Stimulated activated CD8-positive, alpha-beta memory T cell treated with anti-CD3 and anti-CD28 coated beads, Interleukin-7, amount 100 ng/mL, for 4 hours (primary cell): ENCODE results near the gene TRIM72.
"Not testable (repeated sequence)": the region's sequence is repeated elsewhere in the genome, so short reads cannot be mapped to it uniquely, and the experiment has no call there.

Experiments used
- DNase-seq, 2 donors: peaks; one replicate each; pipeline ENCODE4 v3.0.0-alpha.2; 2020; ENCODE audit warnings: low read depth in 2 of 2

TRIM72 gene

DNA sequence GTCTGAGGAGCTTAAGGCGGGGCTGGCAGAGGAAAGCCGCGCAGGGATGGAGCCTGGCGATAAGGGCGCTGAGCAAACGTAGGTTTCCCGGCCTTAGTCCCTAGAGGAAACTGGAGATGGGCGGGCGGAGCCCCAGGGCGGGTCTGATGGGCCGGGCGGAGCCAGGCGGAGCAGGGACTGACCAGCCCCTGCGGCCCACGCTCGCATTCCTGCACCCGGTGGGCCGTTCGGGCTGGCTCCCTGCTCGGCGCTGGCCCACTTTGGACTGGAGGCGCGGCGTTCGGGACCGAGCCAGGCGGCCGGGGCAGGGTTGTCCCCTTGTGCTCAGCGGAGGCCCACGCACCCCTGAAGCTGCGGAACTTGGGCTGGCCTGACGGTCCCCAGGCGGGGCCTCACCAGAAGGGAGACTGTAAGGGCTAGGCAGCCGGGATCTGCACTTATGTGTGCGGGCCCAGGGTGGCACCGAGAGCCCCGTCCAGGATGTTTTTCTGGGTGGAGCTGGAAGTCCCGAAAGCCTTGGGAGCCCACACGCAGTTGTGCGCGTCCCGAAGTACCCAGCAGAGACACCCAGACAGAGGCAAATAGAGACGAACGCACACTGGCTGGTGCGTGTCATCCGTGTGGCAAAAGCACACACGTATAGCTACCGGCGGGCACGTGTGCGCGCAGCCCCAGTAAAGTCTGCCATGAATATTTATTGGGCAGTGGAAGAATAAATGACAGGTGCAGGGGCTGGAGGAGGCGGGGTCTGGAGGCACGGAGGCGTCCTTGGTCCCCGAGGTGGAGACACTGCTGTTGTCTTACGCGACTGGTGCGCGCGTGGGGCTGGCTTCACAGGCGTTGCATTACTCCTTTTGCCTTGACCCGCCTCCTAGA lies 1.6 kb downstream of the TRIM72 start:
- DNase-seq = peak in 1 of 2 donors; percentile 11

DNA sequence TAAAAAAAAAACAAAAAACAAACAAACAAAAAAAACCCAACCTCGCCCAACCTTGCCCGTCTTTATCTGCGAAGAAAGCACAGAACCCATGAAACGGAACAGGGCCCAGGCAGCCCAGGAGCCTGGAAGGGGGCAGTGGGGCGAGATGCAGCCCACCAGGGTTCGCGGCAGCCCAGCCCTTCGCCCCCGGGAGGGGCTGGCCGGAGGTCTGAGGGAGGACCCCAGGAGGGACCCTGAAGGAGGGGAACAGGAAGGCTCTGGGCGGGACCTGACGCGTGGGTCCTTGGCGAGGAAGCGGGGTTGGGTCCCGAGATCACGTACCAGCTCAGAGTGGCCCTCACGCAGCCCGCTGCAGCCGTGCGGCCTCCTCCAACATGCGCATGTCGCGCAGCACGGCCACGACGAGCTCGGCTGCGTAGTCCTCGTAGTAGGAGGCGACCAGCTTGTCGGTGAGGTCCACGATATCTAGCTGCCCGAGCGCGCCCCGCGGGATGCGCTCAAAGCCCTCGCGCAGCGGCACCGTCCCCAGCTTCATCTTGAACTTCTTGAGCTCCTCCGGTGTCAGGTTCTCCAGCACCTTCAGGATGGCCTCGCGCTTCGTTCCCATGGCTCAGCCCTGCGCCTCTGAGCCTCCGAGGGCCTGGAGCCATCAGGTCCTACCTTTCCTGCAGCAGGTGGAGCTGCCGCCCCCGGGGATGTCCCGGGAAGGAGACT lies 2.7 kb downstream of the TRIM72 start, which contains the start of gene PYDC1:
TSS of gene PYDC1 (minus strand) at position 714 of the 714 bp plus-strand sequence. CDS start at position 607, 107 bp downstream.
- no peak for DNase-seq

DNA sequence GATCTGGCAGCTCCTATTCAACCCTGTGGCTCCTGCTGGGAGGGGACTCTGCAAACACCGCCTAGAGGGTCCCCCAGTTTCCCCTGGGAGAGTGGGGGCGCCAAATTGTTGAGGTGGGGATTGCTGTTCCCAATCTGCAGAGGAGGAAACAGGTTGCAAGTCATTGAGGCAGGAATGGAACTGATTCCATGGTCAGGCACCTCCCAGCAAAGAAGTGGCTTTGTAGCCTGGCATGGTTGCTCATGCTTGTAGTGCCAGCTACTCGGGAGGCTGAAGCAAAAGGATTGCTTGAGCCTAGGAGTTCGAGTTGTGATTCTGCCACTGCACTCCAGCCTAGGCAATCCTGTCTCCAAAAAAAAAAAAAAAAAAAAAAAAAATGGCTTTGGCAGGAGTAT lies 3.2 kb downstream of the TRIM72 start:
- DNase-seq = no peak

DNA sequence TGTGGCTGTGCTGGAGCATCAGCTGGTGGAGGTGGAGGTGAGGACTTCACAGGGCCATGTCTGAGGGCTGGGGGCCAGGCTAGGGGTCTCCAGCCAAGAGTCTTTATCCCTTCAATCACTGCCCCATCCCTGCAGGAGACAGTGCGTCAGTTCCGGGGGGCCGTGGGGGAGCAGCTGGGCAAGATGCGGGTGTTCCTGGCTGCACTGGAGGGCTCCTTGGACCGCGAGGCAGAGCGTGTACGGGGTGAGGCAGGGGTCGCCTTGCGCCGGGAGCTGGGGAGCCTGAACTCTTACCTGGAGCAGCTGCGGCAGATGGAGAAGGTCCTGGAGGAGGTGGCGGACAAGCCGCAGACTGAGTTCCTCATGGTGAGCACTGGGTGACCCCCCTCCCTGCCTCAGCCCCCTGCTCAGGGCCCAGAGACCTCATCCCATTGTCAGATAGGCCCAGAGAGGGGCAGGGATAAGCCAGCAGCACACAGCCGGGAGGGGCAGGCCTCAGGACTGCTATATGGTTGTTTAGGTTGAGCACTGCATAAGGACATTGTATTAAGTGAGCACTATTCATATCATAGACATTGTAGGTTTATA lies 5.3 kb downstream of the TRIM72 start:
- DNase-seq = no peak

DNA sequence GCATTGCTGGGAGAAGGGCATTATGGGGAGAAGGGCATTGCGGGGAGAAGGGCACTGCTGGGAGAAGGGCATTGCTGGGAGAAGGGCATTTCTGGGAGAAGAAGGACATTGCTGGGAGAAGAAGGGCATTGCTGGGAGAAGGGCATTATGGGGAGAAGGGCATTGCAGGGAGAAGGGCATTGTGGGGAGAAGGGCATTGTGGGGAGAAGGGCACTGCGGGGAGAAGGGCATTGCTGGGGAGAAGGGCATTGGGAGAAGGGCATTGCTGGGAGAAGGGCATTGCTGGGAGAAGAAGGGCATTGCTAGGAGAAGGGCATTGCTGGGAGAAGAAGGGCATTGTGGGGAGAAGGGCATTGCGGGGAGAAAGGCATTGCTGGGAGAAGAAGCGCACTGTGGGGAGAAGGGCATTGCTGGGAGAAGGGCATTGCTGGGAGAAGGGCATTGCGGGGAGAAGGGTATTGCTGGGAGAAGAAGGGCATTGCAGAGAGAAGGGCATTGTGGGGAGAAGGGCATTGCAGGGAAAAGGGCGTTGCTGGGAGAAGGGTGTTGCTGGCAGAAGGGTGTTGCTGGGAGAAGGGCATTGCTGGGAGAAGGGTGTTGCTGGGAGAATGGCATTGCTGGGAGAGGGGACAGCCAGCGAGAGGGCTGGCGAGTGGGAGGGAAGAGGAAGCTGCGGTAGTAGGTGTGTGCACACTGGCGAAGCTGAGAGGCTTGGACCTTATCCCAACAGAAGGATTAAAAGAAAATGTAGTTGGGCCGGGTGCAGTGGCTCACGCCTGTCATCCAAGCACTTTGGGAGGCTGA lies 7.6 kb downstream of the TRIM72 start:
- DNase-seq = no peak

DNA sequence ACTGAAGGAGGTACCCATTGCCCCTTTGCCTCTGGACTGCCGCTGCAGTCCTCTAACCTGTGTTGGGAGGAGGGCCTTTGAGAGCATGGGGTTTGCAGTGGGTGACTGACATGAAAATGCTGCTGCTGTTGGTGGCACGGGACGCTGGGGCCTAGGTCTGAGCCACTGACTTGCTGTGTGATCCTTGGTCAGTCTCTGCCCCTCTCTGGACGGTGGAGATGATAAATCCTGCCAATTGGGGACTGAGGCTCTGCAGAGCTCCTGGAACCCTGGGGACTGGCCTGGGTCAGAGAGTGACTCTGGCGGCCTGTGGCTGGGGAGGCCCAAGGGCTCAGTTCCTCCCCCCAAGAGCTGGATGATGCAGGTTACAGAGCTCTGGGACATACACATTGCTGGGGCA lies 9.1 kb downstream of the TRIM72 start:
- DNase-seq = no peak

DNA sequence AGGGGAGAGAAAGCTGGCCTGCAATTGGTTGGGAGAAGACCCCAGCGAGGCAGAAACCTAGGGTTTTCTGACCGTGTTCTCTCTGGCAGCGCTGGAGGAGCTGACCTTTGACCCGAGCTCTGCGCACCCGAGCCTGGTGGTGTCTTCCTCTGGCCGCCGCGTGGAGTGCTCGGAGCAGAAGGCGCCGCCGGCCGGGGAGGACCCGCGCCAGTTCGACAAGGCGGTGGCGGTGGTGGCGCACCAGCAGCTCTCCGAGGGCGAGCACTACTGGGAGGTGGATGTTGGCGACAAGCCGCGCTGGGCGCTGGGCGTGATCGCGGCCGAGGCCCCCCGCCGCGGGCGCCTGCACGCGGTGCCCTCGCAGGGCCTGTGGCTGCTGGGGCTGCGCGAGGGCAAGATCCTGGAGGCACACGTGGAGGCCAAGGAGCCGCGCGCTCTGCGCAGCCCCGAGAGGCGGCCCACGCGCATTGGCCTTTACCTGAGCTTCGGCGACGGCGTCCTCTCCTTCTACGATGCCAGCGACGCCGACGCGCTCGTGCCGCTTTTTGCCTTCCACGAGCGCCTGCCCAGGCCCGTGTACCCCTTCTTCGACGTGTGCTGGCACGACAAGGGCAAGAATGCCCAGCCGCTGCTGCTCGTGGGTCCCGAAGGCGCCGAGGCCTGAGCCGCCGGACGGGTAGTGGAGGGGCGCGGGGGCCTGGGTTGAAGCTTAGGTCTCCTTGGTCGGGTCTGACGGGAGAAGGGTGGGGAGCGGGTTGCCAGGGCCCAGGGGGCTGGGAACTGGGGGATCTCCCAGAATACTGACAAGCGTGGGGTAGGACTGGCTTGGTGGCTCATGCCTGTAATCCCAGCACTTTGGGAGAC lies 10.4 kb downstream of the TRIM72 start:
- no peak for DNase-seq

DNA sequence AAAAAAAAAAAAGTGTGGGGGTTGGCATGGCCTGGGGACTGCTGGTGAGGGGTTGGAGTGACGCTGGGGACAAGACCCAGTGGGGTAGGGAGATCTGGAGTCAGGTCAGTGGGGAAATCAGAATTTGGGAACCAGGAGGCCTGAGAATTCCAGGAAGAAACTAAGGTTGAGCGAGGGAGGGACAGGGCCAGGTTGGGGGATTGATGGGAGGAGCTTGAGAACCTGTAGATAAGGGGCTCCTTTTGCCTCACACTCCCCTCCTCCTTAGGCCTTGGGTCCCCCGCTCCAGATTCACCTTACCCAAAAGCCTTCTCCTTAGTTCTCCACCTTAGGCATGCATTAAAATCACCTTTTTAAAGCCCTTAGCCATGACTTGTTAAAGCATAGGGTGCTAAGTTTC lies 11.3 kb downstream of the TRIM72 start:
- DNase-seq = no peak

DNA sequence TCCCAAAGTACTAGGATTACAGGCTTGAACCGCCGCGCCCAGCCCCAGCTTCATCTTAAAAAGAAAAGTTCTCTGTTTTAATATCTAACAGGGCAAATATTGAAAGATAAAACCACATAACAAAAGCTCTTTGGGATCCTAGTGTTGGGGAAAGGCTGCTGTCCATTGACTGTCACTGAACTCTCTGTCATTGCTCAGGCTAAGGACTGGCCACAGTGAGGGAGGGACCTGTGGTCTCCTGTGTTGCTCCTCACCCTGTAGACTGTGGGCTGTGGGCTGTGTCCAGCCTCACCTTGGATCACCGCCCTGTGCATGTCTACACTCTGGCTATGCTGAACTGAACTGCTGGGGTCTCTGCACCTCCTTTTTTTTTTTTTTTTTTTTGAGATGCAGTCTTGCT lies 14.3 kb downstream of the TRIM72 start:
- no peak for DNase-seq

DNA sequence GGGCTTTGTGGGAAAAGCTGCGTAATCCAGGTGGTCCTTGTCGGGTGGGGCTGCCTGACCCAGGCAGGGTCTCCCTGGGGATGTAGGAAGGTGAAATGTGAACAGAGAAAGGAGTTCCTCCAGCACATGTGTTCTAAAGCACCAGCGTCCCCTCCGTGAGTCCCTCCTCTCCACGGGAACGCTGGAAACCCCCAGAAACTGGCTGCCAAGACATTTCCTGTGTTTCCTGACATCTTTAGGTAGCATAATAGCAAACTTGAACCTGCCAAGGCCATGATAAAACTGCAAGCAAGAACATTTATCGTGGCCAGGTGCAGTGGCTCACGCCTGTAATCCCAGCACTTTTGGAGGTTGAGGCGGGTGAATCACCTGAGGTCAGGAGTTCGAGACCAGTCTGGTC lies 15.6 kb downstream of the TRIM72 start:
- DNase-seq = no peak

DNA sequence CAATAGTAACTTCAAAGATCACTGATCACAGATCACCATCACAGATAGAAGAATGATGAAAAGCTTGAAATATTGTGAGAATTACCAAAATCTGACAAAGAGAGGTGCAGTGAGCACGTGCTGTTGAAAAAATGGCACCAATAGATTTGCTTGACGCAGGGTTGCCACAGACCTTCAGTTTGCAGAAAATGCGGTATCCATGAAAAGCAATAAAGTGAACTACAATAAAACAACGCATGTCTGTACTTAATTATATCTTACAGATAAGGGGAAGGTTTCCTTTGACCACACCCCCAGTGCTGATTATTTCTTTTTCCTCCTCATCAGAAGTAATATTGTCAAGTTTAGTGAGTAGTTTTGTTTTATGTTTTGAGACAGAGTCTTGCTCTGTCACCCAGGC lies 24.1 kb downstream of the TRIM72 start:
- DNase-seq = no peak

DNA sequence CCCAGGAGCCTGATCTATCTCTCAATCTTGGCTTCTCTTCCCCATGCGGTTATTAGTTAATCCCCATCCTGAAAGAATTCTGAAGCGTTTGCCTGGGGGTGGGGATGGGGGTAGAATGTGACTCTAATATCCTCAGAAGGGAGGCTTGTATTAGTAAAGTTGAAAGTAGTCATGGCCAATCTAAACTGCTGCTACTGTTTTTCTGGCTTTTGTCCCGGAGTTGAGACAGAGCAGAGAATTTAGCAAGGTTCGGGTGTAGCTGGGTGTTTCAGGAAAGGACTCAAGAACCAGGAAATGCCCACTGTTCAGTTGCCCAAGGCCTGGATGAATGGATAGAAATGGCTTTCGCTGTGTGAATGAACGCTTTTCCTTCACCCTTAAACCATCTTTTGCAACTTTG lies 28.3 kb downstream of the TRIM72 start:
- DNase-seq = no peak

DNA sequence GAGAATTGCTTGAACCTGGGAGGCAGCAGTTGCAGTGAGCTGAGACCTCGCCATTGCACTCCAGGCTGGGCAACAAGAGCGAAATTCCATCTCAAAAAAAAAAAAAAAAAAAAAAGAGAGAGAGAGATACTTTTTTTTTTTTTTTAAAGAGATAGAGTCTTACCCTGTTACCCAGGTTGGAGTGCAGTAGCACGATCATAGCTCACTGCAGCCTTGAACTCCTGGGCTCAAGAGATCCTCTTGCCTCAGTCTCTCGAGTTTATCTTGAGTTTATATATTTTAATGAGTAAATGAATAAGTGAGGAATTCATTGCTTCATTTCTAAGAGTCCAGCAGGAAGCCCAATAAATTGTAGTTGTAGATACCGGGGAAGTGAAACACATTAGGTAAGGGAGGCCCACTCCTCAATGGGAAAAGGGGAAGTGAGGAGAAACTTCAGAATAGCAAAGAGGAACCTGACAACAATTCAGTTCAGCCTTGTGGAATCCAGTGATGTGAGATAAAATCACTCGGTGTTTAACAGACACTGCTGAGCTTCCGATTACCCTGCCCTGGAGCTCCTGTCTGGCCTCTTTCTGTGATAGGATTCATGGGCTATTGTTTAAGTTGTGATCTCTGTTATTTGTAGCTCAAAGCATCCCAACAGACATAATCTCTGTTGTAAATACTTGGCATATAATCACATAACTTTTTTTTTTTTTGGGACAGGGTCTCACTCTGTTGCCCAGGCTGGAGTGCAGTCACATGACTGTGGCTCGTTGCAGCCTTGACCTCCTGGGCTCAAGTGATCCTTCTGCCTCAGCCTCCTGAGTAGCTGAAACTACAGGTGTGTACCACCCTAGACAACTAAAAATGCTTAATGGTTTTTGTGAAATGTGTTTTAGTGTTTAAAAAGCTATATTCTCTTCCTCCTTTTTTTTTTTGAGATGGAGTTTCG lies 30.1 kb downstream of the TRIM72 start:
- no peak for DNase-seq

DNA sequence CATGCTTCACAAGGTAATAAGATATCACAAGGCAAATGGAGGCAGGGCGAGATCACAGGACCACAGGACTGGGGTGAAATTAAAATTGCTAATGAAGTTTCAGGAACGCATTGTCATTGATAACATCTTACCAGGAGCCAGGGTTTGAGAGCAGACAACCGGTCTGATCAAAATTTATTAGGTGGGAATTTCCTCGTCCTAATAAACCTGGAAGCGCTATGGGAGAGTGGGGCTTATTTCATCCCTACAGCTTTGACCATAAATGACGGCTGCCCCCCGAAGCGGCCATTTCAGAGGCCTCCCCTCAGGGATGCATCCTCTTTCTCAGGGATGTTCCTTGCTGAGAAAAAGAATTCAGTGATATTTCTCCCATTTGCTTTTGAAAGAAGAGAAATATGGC lies 31.7 kb downstream of the TRIM72 start:
- DNase-seq = not testable (repeated sequence)

DNA sequence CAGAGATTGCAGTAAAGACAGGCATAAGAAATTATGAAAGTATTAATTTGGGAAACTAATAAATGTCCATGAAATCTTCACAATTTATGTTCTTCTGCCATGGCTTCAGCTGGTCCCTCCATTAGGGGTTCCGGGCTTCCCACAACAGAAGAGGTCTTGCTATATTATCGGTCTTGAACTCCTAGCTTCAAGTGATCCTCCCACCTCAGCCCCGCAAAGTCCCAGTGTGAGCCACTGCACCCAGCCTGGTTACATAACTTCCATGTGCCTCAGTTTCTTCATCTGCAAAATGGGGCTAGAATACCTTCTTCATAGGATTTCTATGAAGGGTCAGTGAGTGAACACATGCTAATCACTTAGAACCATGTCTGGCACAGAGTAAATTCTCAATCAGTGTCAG lies 32.4 kb downstream of the TRIM72 start:
- DNase-seq = no peak

DNA sequence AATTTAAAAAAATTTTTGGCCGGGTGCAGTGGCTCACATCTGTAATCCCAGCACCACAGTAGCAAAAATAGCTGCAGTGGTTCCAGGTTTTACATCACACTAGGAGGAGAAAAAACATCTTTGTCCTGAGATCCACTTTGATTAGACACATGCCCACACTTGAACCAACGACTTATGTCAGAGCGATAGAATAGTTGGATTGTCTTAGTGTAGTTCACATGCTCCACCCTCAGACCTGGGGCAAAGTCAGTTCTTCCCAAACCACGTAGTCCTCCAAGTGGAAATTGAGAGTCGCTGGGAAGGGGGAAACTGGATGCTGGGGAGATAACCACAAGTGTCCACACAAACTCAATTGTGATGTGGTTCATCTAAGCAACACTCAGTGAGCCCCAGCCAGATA lies 34.4 kb downstream of the TRIM72 start:
- DNase-seq = no peak

DNA sequence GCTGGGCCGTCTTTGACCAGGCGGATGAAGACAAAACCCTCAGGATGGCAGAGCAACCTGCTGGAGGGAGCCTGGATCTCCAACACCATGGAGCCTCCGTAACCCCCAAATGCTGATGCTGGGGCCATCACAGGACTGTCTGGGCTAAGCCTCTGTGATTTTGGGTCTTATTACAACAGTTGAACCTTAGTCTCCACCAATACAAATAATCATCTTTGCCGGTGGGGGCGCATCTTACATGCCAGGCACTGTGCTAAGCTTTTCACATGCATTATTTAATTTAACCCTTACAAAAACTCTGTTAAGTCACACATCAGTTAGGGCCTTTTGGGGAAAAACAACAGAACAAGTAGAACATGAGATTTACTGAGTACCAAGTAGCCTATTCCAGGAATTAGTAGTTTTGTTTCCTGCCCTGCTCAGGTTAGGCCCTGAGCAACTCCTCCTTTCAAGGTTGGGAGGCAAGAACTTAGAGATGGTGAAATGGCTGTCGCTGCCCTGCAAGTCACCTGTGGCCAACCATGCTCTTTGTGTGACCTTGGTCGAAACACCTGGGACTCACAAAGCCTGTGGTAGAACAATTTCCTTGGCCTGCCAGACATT lies 37.0 kb downstream of the TRIM72 start:
- DNase-seq = no peak

DNA sequence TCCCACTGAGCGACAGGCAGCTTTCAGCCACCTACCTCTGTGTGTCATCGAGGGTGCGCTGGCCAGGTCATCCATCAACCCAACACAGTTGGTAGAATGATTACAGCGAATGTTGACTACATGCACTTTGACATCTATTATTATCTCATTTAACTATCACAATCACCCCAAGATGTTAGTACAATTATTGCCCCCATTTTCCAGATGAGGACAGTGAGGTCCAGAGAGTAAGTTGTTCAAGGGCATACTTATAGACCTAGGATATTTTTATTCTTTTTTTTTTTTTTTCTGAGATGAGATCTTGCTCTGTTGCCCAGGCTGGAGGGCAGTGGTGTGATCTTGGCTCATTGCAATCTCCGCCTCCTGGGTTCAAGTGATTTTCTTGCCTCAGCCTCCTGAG lies 37.5 kb downstream of the TRIM72 start:
- no peak for DNase-seq

DNA sequence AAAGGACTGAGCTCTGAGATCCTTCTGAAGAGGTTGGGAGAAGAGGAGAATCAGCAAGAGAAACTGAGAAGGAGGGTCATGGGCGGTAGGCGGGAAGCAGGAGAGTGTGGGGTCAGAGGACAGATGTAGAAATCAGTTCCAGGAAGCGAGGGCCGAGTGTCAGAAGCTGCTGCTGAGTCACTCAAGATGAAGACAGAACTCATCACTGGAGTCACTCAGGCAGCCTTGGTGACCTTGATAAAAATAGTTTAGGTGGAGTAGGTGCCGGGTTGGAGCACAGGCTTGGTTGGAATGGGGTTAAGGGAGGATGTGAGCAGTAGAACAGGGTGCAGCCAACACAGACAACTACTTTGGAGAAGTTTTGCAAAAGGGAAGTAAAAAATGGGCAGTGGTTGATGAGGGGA lies 39.7 kb downstream of the TRIM72 start:
- peak in 1 of 2 donors; percentile 20 for DNase-seq
